ENCODE results near the gene POPDC2. TPM values are rescaled to one million over a fixed set of nuclear protein-coding genes. Genes with fewer than 3 reads are reported as not detected.
"Not testable (repeated sequence)": the region's sequence is repeated elsewhere in the genome, so short reads cannot be mapped to it uniquely, and the experiment has no call there.

The POPDC2 gene
- polyA plus RNA-seq, 4 donors, result 1.8 to 8.6 (median 3.3) TPM

DNA sequence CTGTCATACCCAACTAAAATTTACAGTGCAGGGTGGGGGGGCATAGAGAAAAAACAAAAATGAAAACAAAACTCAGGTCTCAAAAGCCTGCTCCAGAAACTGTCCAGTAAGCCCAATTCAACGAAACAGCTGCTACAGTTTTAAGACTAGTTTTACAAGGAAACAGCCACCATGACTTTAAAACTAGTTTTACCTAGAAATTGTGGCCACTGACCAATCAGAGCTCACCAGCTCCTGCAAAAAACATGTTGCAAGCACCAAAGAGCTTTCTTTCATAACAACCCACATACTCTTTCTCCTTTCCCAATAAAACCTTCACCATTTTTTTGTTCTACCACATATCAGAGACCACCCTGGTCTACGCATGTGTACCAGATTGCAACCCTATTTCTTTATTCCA lies 35.1 kb upstream of the POPDC2 start:
- Histone ChIP-seq H3K4me3 (ENCODE audit: low read depth in 1 of 3, low read length in 3 of 3) (no peak overlapping the region), H3K9me3 (ENCODE audit: control insufficient read depth in 2 of 2, insufficient read depth in 1 of 2, low read depth in 1 of 2, low read length in 1 of 2) (no peaks in the 10 kb centered on the region), H3K27me3 (ENCODE audit: control insufficient read depth in 3 of 3, insufficient read depth in 3 of 3, low read length in 3 of 3) (no peaks in the 10 kb centered on the region), H3K36me3 (ENCODE audit: control insufficient read depth in 3 of 3, insufficient read depth in 2 of 3, low read depth in 1 of 3, low read length in 3 of 3) (no peaks in the 10 kb centered on the region), H3K4me1 (ENCODE audit: control insufficient read depth in 3 of 3, insufficient read depth in 2 of 3, low read depth in 1 of 3, low read length in 2 of 3) (no peaks in the 10 kb centered on the region), H3K27ac (ENCODE audit: low read depth in 1 of 3, low read length in 2 of 3) (no peak overlapping the region)
- WGBS, 3 donors, result 90 to 91% (median 90%) methylated on average over 2 of the region's 2 CpGs
- FAIRE-seq, result no peak
- no peak for DNase-seq

DNA sequence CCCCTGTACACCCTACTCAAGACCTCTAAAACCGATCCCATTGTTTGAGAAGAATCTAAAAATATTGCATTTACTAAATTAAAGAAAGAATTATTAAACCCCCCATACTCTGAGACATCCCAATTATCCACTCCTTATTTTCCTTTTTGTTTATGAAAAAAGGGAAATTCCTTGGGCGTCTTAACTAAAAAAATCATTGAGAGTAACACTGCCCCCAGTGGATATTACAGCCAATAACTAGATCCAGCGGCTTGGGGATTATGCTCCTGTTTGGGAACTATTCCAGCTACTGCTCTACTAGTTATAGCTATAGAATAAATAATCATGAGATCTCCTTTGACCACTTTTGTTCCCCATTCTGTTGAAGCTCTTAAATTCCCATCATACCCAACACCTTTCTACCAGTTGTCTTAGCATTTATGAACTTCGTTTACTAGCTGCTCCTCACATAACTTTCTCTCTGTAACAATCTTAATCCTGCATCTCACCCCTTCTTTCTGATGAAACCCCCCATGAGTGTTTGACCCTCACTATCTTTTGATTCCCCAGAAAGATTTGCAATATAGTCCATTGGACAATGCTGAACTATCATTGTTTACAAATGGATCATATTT lies 29.8 kb upstream of the POPDC2 start:
- Histone ChIP-seq H3K4me3 (ENCODE audit: low read depth in 1 of 3, low read length in 3 of 3) (no peak overlapping the region), H3K36me3 (ENCODE audit: control insufficient read depth in 3 of 3, insufficient read depth in 2 of 3, low read depth in 1 of 3, low read length in 3 of 3) (no peaks in the 10 kb centered on the region), H3K4me1 (ENCODE audit: control insufficient read depth in 3 of 3, insufficient read depth in 2 of 3, low read depth in 1 of 3, low read length in 2 of 3) (no peaks in the 10 kb centered on the region), H3K9me3 (ENCODE audit: control insufficient read depth in 2 of 2, insufficient read depth in 1 of 2, low read depth in 1 of 2, low read length in 1 of 2) (no peaks in the 10 kb centered on the region), H3K27me3 (ENCODE audit: control insufficient read depth in 3 of 3, insufficient read depth in 3 of 3, low read length in 3 of 3) (no peaks in the 10 kb centered on the region), H3K27ac (ENCODE audit: low read depth in 1 of 3, low read length in 2 of 3) (no peak overlapping the region)
- DNase-seq (peak in 1 of 2 donors; percentile 37), FAIRE-seq (no peak)
- 48 to 51% (median 50%) methylated on average over 4 of the region's 4 CpGs for WGBS, 3 donors

DNA sequence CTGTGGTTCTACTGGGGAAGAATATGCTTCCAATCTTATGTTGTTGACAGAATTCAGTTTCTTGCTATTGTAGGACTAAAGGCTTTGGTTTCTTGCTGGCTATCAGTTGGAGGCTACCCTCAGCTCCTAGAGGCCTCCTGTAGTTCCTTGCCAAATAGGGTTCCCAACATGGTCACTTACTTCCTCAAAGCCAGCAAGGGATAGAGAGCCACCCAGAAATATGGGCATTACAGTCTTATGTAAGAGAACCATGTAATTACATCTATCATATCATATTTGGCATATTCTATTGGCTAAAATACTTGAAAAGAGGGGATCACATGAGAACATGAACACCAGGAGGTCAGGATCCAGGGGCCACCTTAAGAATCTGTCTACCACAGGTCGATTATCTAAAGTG lies 23.0 kb upstream of the POPDC2 start:
- Histone ChIP-seq H3K27ac (ENCODE audit: low read depth in 1 of 3, low read length in 2 of 3) (no peak overlapping the region), H3K4me1 (ENCODE audit: control insufficient read depth in 3 of 3, insufficient read depth in 2 of 3, low read depth in 1 of 3, low read length in 2 of 3) (no peaks in the 10 kb centered on the region), H3K36me3 (ENCODE audit: control insufficient read depth in 3 of 3, insufficient read depth in 2 of 3, low read depth in 1 of 3, low read length in 3 of 3) (no peaks in the 10 kb centered on the region), H3K27me3 (ENCODE audit: control insufficient read depth in 3 of 3, insufficient read depth in 3 of 3, low read length in 3 of 3) (no peaks in the 10 kb centered on the region), H3K9me3 (ENCODE audit: control insufficient read depth in 2 of 2, insufficient read depth in 1 of 2, low read depth in 1 of 2, low read length in 1 of 2) (no peaks in the 10 kb centered on the region), H3K4me3 (ENCODE audit: low read depth in 1 of 3, low read length in 3 of 3) (no peak overlapping the region)
- WGBS, 3 donors, result 10 to 55% (median 18%) methylated on average over 1 of the region's 1 CpG
- DNase-seq, result no peak
- no peak for FAIRE-seq

DNA sequence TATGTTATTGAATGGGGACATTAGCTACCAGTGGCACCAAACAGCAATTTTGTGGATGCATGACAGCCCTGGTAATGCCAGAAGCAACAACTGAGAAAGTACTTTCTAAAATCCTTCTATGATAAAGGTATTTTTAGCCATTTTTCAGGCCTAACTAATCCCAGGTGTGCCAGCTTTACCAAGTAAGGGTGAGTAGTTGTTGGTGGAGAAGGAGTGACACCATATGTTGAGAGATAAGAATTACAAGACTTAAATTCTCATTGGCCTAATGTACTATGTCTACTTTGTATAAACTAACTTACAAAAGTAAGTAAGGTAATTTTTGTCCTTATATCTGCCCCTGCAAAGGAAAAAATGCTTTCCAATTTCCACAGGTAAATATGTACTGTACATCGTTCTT lies 20.9 kb upstream of the POPDC2 start:
- no peak overlapping the region for H3K27ac ChIP-seq (ENCODE audit: low read depth in 1 of 3, low read length in 2 of 3)
- H3K36me3 ChIP-seq (ENCODE audit: control insufficient read depth in 3 of 3, insufficient read depth in 2 of 3, low read depth in 1 of 3, low read length in 3 of 3), result no peaks in the 10 kb centered on the region
- no peaks in the 10 kb centered on the region for H3K27me3 ChIP-seq (ENCODE audit: control insufficient read depth in 3 of 3, insufficient read depth in 3 of 3, low read length in 3 of 3)
- no peaks in the 10 kb centered on the region for H3K9me3 ChIP-seq (ENCODE audit: control insufficient read depth in 2 of 2, insufficient read depth in 1 of 2, low read depth in 1 of 2, low read length in 1 of 2)
- FAIRE-seq (no peak), DNase-seq (peak; percentile 24 to 32)
- H3K4me3 ChIP-seq (ENCODE audit: low read depth in 1 of 3, low read length in 3 of 3), result no peak overlapping the region
- 54 to 62% (median 62%) methylated on average over 1 of the region's 1 CpG for WGBS, 3 donors
- peaks cover 0 to 6% (median 0%) of the 10 kb centered on the region in 3 donors for H3K4me1 ChIP-seq (ENCODE audit: control insufficient read depth in 3 of 3, insufficient read depth in 2 of 3, low read depth in 1 of 3, low read length in 2 of 3)

DNA sequence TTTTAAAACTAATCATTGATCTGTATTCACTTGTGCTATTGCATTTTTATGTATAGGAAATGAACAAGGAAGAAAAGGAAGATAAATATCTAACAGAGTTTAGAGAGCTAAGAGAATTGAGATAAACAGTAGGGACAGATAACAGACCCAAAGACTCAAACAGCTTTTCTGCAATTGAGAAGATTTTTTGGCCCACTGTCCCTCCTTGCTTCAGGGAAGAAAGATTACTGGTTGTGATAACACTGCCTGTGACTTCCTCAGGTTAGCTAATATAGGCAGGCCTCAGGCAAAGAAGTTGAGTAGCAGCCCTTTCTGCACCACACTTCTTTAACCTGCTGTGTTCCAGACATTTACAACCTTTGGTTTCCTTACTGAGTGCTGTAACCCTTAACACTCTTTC lies 19.5 kb upstream of the POPDC2 start:
- H3K36me3 ChIP-seq (ENCODE audit: control insufficient read depth in 3 of 3, insufficient read depth in 2 of 3, low read depth in 1 of 3, low read length in 3 of 3), result no peaks in the 10 kb centered on the region
- no peak overlapping the region for H3K4me3 ChIP-seq (ENCODE audit: low read depth in 1 of 3, low read length in 3 of 3)
- no peaks in the 10 kb centered on the region for H3K9me3 ChIP-seq (ENCODE audit: control insufficient read depth in 2 of 2, insufficient read depth in 1 of 2, low read depth in 1 of 2, low read length in 1 of 2)
- no peak overlapping the region for H3K27ac ChIP-seq (ENCODE audit: low read depth in 1 of 3, low read length in 2 of 3)
- DNase-seq (no peak), FAIRE-seq (no peak)
- H3K4me1 ChIP-seq (ENCODE audit: control insufficient read depth in 3 of 3, insufficient read depth in 2 of 3, low read depth in 1 of 3, low read length in 2 of 3), result peaks cover 0 to 14% (median 7%) of the 10 kb centered on the region in 3 donors
- H3K27me3 ChIP-seq (ENCODE audit: control insufficient read depth in 3 of 3, insufficient read depth in 3 of 3, low read length in 3 of 3), result no peaks in the 10 kb centered on the region

DNA sequence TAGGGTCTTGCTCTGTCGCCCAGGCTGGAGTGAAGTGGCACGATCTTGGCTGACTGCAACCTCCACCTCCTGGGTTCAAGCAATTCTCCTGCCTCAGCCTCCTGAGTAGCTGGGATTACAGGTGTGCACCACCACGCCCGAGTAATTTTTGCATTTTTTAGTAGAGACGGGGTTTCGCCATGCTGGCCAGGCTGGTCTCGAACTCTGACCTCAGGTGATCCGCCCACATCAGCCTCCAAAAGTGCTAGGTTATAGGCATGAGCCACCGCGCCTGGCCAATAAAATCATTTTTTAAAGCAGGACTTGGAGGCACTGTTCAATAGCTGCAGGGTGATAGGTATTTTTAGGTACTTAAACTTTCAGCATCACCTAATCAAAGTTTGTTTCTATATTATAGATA lies 17.8 kb upstream of the POPDC2 start:
- H3K4me3 ChIP-seq (ENCODE audit: low read depth in 1 of 3, low read length in 3 of 3); H3K27me3 ChIP-seq (ENCODE audit: control insufficient read depth in 3 of 3, insufficient read depth in 3 of 3, low read length in 3 of 3); H3K27ac ChIP-seq (ENCODE audit: low read depth in 1 of 3, low read length in 2 of 3); FAIRE-seq; H3K9me3 ChIP-seq (ENCODE audit: control insufficient read depth in 2 of 2, insufficient read depth in 1 of 2, low read depth in 1 of 2, low read length in 1 of 2); DNase-seq: not testable (repeated sequence)
- 93 to 97% (median 96%) methylated on average over 10 of the region's 10 CpGs for WGBS, 3 donors
- H3K36me3 ChIP-seq (ENCODE audit: control insufficient read depth in 3 of 3, insufficient read depth in 2 of 3, low read depth in 1 of 3, low read length in 3 of 3), result peaks cover 0 to 11% (median 5%) of the 10 kb centered on the region in 3 donors
- peaks cover 0 to 16% (median 7%) of the 10 kb centered on the region in 3 donors for H3K4me1 ChIP-seq (ENCODE audit: control insufficient read depth in 3 of 3, insufficient read depth in 2 of 3, low read depth in 1 of 3, low read length in 2 of 3)

DNA sequence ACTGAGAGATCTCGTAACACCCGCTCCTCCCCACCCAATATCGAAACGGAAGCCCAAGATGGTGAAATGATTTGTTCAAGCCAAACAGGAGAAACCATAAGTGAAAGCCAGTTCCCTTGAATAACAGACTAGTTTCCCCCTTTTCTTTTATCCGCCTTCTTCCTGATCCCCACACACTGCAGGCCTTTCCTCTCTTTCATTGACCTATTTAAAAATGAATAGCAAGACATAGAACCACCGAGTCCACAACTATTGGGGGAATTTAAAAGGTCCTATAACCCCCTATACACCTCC lies 17.2 kb upstream of the POPDC2 start:
- Histone ChIP-seq H3K4me3 (ENCODE audit: low read depth in 1 of 3, low read length in 3 of 3) (peak overlapping the region in 2 of 3 donors; percentile 61 to 73), H3K27ac (ENCODE audit: low read depth in 1 of 3, low read length in 2 of 3) (peak overlapping the region; percentile 82 to 94 (median 92)), H3K4me1 (ENCODE audit: control insufficient read depth in 3 of 3, insufficient read depth in 2 of 3, low read depth in 1 of 3, low read length in 2 of 3) (peaks cover 0 to 21% (median 7%) of the 10 kb centered on the region in 3 donors), H3K9me3 (ENCODE audit: control insufficient read depth in 2 of 2, insufficient read depth in 1 of 2, low read depth in 1 of 2, low read length in 1 of 2) (no peaks in the 10 kb centered on the region), H3K36me3 (ENCODE audit: control insufficient read depth in 3 of 3, insufficient read depth in 2 of 3, low read depth in 1 of 3, low read length in 3 of 3) (peaks cover 0 to 11% (median 5%) of the 10 kb centered on the region in 3 donors), H3K27me3 (ENCODE audit: control insufficient read depth in 3 of 3, insufficient read depth in 3 of 3, low read length in 3 of 3) (no peaks in the 10 kb centered on the region)
- DNase-seq (no peak), FAIRE-seq (no peak)
- WGBS, 3 donors, result 4 to 7% (median 5%) methylated on average over 6 of the region's 6 CpGs

DNA sequence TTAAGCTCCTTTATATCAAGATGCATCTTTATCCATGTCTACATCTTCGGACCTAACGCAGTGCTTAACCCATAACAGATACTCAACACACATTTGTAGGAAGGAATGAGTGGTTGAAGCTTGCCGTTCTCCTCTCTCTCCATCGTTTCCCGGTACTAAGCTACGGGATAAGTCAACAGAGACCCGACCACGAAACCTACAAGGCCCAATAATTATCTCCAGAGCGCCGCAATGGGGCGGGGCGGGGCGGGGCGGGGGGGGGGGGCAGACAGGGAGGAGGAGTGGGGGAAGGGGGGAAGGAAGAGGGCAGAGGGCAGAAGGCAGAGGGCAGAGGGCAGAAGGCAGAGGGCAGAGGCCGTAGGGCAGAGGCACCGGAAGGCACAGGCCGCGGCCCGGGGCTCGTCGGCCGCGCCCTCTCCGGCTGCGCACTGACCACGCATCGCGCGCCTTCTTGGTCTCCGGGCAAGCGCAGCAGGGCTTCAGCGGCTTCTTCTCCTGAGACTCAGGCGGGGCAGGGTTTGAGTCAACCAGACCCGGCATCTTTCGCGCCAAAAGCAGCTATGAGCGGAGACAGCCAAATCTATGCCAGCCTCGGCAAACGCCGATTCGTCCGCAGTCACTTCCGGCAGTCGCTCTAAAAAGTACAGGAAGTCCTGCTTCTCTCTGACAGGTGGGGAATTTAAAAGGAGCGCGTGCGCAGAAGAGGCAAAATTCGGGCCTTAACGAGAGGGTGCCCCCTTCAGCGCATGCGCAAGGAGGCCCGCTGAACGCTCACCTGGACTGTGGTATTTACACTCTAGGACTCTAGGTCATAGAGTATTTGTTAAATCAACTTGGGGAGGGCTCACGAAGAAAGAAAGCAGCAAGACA lies 16.6 kb upstream of the POPDC2 start, which contains the start of gene COX17:
Gene COX17, minus strand, starts transcription at position 636 of the 870 bp plus-strand sequence. Its CDS starts 96 bp downstream, at position 540.
- Histone ChIP-seq H3K27ac (ENCODE audit: low read depth in 1 of 3, low read length in 2 of 3) (peak within 1 kb of the TSS; percentile 88 to 94 (median 92)), H3K36me3 (ENCODE audit: control insufficient read depth in 3 of 3, insufficient read depth in 2 of 3, low read depth in 1 of 3, low read length in 3 of 3) (peaks cover 0 to 11% (median 5%) of the 10 kb centered on the region in 3 donors), H3K9me3 (ENCODE audit: control insufficient read depth in 2 of 2, insufficient read depth in 1 of 2, low read depth in 1 of 2, low read length in 1 of 2) (no peaks in the 10 kb centered on the region), H3K27me3 (ENCODE audit: control insufficient read depth in 3 of 3, insufficient read depth in 3 of 3, low read length in 3 of 3) (no peaks in the 10 kb centered on the region), H3K4me1 (ENCODE audit: control insufficient read depth in 3 of 3, insufficient read depth in 2 of 3, low read depth in 1 of 3, low read length in 2 of 3) (peaks cover 0 to 21% (median 7%) of the 10 kb centered on the region in 3 donors), H3K4me3 (ENCODE audit: low read depth in 1 of 3, low read length in 3 of 3) (peak within 1 kb of the TSS; percentile 50 to 73 (median 61))
- FAIRE-seq (no peak), DNase-seq (peak; percentile 98 to 100)
- 0 to 1% (median 1%) methylated on average over 47 to 54 of the region's 54 CpGs for WGBS, 3 donors

All from small intestine (tissue), 7 donors.